ENCODE measurements around the gene SLCO4A1. TPM values are rescaled to one million over a fixed set of nuclear protein-coding genes. Genes with fewer than 3 reads are reported as not detected.

Gene SLCO4A1
- total RNA-seq, 2 donors from 2014 or later: 26.1 to 34.6 TPM

- no peak for DNase-seq
- H3K36me3 Mint-ChIP-seq (ENCODE audit: insufficient read depth in 2 of 2): no peaks in the 10 kb centered on the region
- H3K27me3 Mint-ChIP-seq (ENCODE audit: low read depth): peaks cover 6% of the 10 kb centered on the region
- no peaks in the 10 kb centered on the region for H3K9me3 Mint-ChIP-seq
- H3K4me3 Mint-ChIP-seq: no peak overlapping the region
- peaks cover 5% of the 10 kb centered on the region for H3K4me1 Mint-ChIP-seq (ENCODE audit: low read depth)
- no peak for ATAC-seq (replicated peaks in 1 of 2)
- no peak overlapping the region for H3K27ac Mint-ChIP-seq
Observed at GRCh38 chr20:62692176-62692575, 49.9 kb downstream of the SLCO4A1 start.

GRCh38 chr20:62692801-62693523 lies 50.7 kb downstream of the SLCO4A1 start:
- no peak for ATAC-seq (replicated peaks in 1 of 2)
- no peaks in the 10 kb centered on the region for H3K9me3 Mint-ChIP-seq
- H3K36me3 Mint-ChIP-seq (ENCODE audit: insufficient read depth in 2 of 2): no peaks in the 10 kb centered on the region
- H3K4me3 Mint-ChIP-seq: no peak overlapping the region
- DNase-seq: no peak
- no peak overlapping the region for H3K27ac Mint-ChIP-seq
- H3K27me3 Mint-ChIP-seq (ENCODE audit: low read depth): peaks cover 6% of the 10 kb centered on the region
- H3K4me1 Mint-ChIP-seq (ENCODE audit: low read depth): peaks cover 5% of the 10 kb centered on the region

DNA sequence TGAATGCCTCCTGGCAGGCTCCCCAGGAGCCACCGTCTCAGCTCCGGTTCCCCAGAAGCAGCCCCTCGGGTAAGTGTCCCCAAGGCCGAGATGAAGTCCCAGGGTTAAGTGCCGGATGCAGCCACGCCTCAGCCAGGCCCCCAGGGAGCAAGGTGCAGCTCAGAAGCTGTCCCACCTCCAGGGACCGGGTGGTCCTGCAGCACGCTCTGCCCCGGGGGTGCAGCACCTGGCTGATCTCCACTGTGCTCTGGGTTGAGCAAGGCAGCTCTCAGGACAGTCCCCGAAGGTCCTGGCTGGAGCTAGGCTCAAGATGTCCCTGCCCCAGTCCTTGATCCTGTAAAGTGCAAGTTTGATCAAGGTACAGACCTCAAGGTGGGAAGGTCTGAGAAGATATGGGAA lies 51.2 kb downstream of the SLCO4A1 start:
- H3K4me3 Mint-ChIP-seq: no peak overlapping the region

GRCh38 chr20:62694106-62694505 lies 51.8 kb downstream of the SLCO4A1 start:
- peaks cover 5% of the 10 kb centered on the region for H3K4me1 Mint-ChIP-seq (ENCODE audit: low read depth)
- DNase-seq (no peak), ATAC-seq (replicated peaks in 1 of 2) (no peak)
- H3K4me3 Mint-ChIP-seq: no peak overlapping the region
- peaks cover 6% of the 10 kb centered on the region for H3K27me3 Mint-ChIP-seq (ENCODE audit: low read depth)
- H3K36me3 Mint-ChIP-seq (ENCODE audit: insufficient read depth in 2 of 2): no peaks in the 10 kb centered on the region
- no peak overlapping the region for H3K27ac Mint-ChIP-seq
- H3K9me3 Mint-ChIP-seq: no peaks in the 10 kb centered on the region

More for the DNA sequence above, 51.2 kb downstream of the SLCO4A1 start:
- no peak for ATAC-seq (replicated peaks in 1 of 2)
- Mint-ChIP-seq H3K9me3 (no peaks in the 10 kb centered on the region), H3K4me1 (ENCODE audit: low read depth) (peaks cover 5% of the 10 kb centered on the region), H3K36me3 (ENCODE audit: insufficient read depth in 2 of 2) (no peaks in the 10 kb centered on the region), H3K27ac (no peak overlapping the region), H3K27me3 (ENCODE audit: low read depth) (peaks cover 6% of the 10 kb centered on the region)
- no peak for DNase-seq

GRCh38 chr20:62694868-62695267 lies 52.6 kb downstream of the SLCO4A1 start:
- Mint-ChIP-seq H3K9me3 (no peaks in the 10 kb centered on the region), H3K4me1 (ENCODE audit: low read depth) (peaks cover 5% of the 10 kb centered on the region), H3K27me3 (ENCODE audit: low read depth) (peaks cover 6% of the 10 kb centered on the region), H3K36me3 (ENCODE audit: insufficient read depth in 2 of 2) (no peaks in the 10 kb centered on the region), H3K27ac (no peak overlapping the region), H3K4me3 (no peak overlapping the region)
- no peak for DNase-seq
- ATAC-seq (replicated peaks in 1 of 2): no peak

GRCh38 chr20:62695448-62696414 lies 53.4 kb downstream of the SLCO4A1 start:
- H3K36me3 Mint-ChIP-seq (ENCODE audit: insufficient read depth in 2 of 2): no peaks in the 10 kb centered on the region
- H3K27ac Mint-ChIP-seq: no peak overlapping the region
- H3K4me1 Mint-ChIP-seq (ENCODE audit: low read depth): peaks cover 5% of the 10 kb centered on the region
- H3K27me3 Mint-ChIP-seq (ENCODE audit: low read depth): peaks cover 6% of the 10 kb centered on the region
- no peak overlapping the region for H3K4me3 Mint-ChIP-seq
- no peaks in the 10 kb centered on the region for H3K9me3 Mint-ChIP-seq
- ATAC-seq (replicated peaks in 1 of 2): no peak
- no peak for DNase-seq

DNA sequence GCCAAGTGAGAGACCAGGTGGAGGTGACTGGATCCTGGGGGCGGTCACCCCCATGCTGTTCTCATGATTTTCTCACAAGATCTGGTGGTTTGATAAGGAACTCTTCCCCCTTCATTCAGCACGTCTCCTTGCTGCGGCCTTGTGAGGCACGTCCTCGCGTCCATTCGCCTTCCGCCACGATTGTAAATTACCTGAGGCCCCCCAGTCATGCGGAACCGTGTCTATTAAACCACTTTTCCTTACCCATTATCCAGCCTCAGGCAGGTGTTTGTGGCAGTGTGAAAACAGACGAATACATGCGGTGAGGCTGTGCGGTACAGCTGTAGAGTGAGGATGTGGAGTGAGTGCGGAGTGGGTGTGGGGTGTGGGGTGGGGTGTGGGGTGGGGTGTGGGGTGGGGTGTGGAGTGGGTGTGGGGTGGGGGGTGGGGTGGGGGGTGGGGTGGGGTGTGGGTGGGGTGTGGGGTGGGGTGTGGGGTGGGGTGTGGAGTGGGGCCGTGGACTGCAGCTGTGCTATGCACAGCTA lies 54.2 kb downstream of the SLCO4A1 start:
- Mint-ChIP-seq H3K27ac (no peak overlapping the region), H3K4me3 (no peak overlapping the region), H3K27me3 (ENCODE audit: low read depth) (peaks cover 6% of the 10 kb centered on the region), H3K36me3 (ENCODE audit: insufficient read depth in 2 of 2) (no peaks in the 10 kb centered on the region), H3K9me3 (no peaks in the 10 kb centered on the region), H3K4me1 (ENCODE audit: low read depth) (peaks cover 3% of the 10 kb centered on the region)
- no peak for ATAC-seq (replicated peaks in 1 of 2)
- DNase-seq: no peak

GRCh38 chr20:62696989-62697388 lies 54.7 kb downstream of the SLCO4A1 start:
- ATAC-seq (replicated peaks in 1 of 2) (no peak), DNase-seq (no peak)
- Mint-ChIP-seq H3K4me1 (ENCODE audit: low read depth) (no peaks in the 10 kb centered on the region), H3K9me3 (no peaks in the 10 kb centered on the region), H3K36me3 (ENCODE audit: insufficient read depth in 2 of 2) (no peaks in the 10 kb centered on the region), H3K4me3 (no peak overlapping the region), H3K27me3 (ENCODE audit: low read depth) (peaks cover 6% of the 10 kb centered on the region), H3K27ac (no peak overlapping the region)

DNA sequence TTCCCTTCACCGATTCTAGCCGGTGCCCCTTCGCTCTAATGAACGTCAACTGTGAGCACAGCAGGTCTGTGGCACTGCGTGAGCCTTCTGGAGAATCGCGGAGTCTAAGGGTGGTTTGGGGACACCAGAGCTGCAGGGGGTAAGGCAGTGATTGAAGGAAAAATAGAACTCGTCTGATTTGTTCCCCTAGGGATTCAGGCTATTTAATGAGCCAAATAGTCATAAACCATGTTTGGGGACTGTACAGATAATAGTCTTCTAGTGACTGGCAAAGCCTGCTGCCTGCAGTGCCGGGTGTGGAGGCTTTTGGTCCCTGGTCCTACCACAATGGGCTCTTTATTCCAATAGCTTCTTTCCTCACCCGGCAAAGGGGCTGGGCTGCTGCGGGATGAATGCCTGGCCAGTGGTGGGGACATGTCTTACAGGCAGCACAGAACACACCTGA lies 55.2 kb downstream of the SLCO4A1 start:
- H3K36me3 Mint-ChIP-seq (ENCODE audit: insufficient read depth in 2 of 2): no peaks in the 10 kb centered on the region
- no peaks in the 10 kb centered on the region for H3K9me3 Mint-ChIP-seq
- no peak overlapping the region for H3K4me3 Mint-ChIP-seq
- H3K4me1 Mint-ChIP-seq (ENCODE audit: low read depth): no peaks in the 10 kb centered on the region
- no peak for ATAC-seq (replicated peaks in 1 of 2)
- no peak overlapping the region for H3K27ac Mint-ChIP-seq
- DNase-seq: no peak
- peaks cover 6% of the 10 kb centered on the region for H3K27me3 Mint-ChIP-seq (ENCODE audit: low read depth)

DNA sequence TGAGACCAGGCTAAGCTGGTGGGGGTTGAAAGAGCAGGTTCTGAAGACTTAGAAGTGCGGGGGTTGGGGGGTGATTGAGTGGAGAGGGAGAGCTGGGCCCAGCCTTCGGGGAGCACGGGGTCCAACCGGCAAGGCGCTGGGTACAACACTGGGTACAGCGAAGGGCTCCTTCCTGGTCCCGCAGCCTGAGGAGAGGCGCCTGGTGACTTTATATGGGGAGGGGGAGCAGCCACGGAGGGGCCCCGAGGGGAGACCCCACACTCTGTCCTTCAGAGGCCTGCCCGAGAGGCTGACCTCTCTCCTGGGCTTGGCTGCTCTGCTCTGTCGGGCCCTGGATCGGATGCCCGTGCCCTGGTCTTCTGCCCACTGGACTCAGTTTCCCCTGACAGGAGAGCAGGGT lies 55.9 kb downstream of the SLCO4A1 start:
- DNase-seq: no peak
- peaks cover 1% of the 10 kb centered on the region for H3K4me1 Mint-ChIP-seq (ENCODE audit: low read depth)
- H3K27ac Mint-ChIP-seq: no peak overlapping the region
- no peak for ATAC-seq (replicated peaks in 1 of 2)
- peaks cover 6% of the 10 kb centered on the region for H3K27me3 Mint-ChIP-seq (ENCODE audit: low read depth)
- H3K36me3 Mint-ChIP-seq (ENCODE audit: insufficient read depth in 2 of 2): no peaks in the 10 kb centered on the region
- H3K9me3 Mint-ChIP-seq: no peaks in the 10 kb centered on the region
- H3K4me3 Mint-ChIP-seq: no peak overlapping the region

GRCh38 chr20:62699296-62699695 lies 57.0 kb downstream of the SLCO4A1 start:
- ATAC-seq (replicated peaks in 1 of 2) (no peak), DNase-seq (no peak)
- Mint-ChIP-seq H3K27ac (no peak overlapping the region), H3K9me3 (no peaks in the 10 kb centered on the region), H3K4me3 (no peak overlapping the region), H3K27me3 (ENCODE audit: low read depth) (peaks cover 6% of the 10 kb centered on the region), H3K36me3 (ENCODE audit: insufficient read depth in 2 of 2) (no peaks in the 10 kb centered on the region), H3K4me1 (ENCODE audit: low read depth) (peaks cover 7% of the 10 kb centered on the region)

DNA sequence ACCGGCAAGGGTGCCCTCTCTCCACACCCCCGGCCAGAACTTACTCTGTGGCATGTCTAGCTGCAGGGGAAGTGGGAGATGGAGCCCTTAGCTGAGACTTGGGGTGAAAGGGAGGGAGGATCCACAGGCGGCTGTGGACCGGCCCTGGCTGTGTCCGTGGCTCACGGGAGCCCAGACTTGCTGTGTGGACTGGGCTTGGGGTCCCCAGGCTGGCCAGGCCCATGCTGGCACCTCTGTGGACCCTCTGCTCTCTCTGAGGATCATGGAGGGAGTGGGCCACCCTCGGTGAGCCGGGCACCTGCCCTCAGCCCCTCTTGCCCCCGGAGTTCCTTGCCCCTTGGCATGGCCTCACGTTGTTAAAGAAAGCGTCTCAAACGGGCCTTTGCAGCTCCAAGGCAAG lies 57.4 kb downstream of the SLCO4A1 start:
- Mint-ChIP-seq H3K4me3 (no peak overlapping the region), H3K27me3 (ENCODE audit: low read depth) (peaks cover 6% of the 10 kb centered on the region), H3K27ac (no peak overlapping the region), H3K4me1 (ENCODE audit: low read depth) (peaks cover 7% of the 10 kb centered on the region), H3K36me3 (ENCODE audit: insufficient read depth in 2 of 2) (no peaks in the 10 kb centered on the region), H3K9me3 (no peaks in the 10 kb centered on the region)
- DNase-seq: no peak
- no peak for ATAC-seq (replicated peaks in 1 of 2)

DNA sequence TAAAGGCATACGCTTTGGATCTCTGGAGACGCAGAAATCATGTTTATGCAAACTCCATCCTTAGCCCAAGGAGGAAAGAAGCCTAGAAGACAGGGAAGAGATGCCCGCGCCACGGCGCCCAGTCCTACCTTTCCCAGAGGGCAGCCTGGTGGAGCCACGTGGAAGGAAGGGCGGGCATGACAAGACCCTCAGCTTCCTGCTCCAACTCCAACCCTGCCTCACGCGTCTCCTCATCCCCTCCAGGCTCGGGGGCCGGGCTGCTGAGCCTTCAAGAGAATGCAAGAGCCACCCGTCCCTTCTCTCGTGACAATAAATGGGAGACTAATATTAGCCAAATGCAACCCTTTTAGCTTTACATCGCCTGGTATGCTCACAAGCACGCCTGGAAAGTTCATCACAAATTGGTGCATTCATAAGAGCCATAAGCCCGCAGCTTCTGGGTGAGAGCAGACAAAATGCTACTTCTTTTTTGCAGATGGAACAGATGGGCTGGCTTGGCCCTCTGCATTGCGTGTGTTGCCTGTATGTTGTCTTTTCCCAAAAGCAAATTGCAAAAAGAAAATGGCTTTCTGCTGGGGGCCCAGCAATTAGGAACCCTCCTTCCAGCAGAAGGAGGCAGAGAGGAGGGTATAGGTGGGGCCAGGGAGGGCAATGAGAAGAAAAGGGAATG lies 58.1 kb downstream of the SLCO4A1 start:
- peaks cover 7% of the 10 kb centered on the region for H3K4me1 Mint-ChIP-seq (ENCODE audit: low read depth)
- no peak for DNase-seq
- no peaks in the 10 kb centered on the region for H3K36me3 Mint-ChIP-seq (ENCODE audit: insufficient read depth in 2 of 2)
- no peak for ATAC-seq (replicated peaks in 1 of 2)
- H3K9me3 Mint-ChIP-seq: no peaks in the 10 kb centered on the region
- H3K27me3 Mint-ChIP-seq (ENCODE audit: low read depth): peaks cover 4% of the 10 kb centered on the region
- H3K4me3 Mint-ChIP-seq: no peak overlapping the region
- H3K27ac Mint-ChIP-seq: no peak overlapping the region

Data from activated T-cell treated with anti-CD3 and anti-CD28 coated beads, Interleukin-2, amount 50 U/mL, for 72 hours (primary cell).